DMS153 treated with DMSO at 0.1 percent for 48 hours (cell line): Measurements from ENCODE around the gene CHD1L.
"Not testable (repeated sequence)": the region's sequence is repeated elsewhere in the genome, so short reads cannot be mapped to it uniquely, and the experiment has no call there.

ENCODE experiments used
- DNase-seq: peaks from one replicate; lab custom pipeline; 2025; ENCODE audit not compliant: unreplicated experiment; lab: John Stamatoyannopoulos, UW

The CHD1L gene

GRCh38 chr1:147231032-147231431, 11.5 kb upstream of the CHD1L start:
- not testable (repeated sequence) for DNase-seq

GRCh38 chr1:147233903-147234302, 8.6 kb upstream of the CHD1L start:
- DNase-seq: not testable (repeated sequence)

- no peak for DNase-seq
Observed at GRCh38 chr1:147235822-147236221, 6.7 kb upstream of the CHD1L start.

- no peak for DNase-seq
Observed at GRCh38 chr1:147236448-147236847, 6.0 kb upstream of the CHD1L start.

GRCh38 chr1:147236959-147237791, 5.3 kb upstream of the CHD1L start:
- DNase-seq: no peak

- DNase-seq: peak; percentile 18
Observed at GRCh38 chr1:147238053-147238902, 4.2 kb upstream of the CHD1L start.

- DNase-seq: no peak
Observed at GRCh38 chr1:147238925-147239820, 3.3 kb upstream of the CHD1L start.

GRCh38 chr1:147240131-147240721, 2.3 kb upstream of the CHD1L start:
- DNase-seq: peak; percentile 31

GRCh38 chr1:147241934-147242448, 493 bp upstream of the CHD1L start:
- no peak for DNase-seq

GRCh38 chr1:147243228-147243685, 773 bp downstream of the CHD1L start:
- no peak for DNase-seq

GRCh38 chr1:147243841-147244240, 1.4 kb downstream of the CHD1L start:
- DNase-seq: no peak

GRCh38 chr1:147245129-147245528, 2.6 kb downstream of the CHD1L start:
- DNase-seq: no peak

- DNase-seq: no peak
Observed at GRCh38 chr1:147245586-147246021, 3.1 kb downstream of the CHD1L start.

GRCh38 chr1:147246044-147246690, 3.7 kb downstream of the CHD1L start:
- no peak for DNase-seq

- DNase-seq: no peak
Observed at GRCh38 chr1:147246910-147247655, 4.6 kb downstream of the CHD1L start.

GRCh38 chr1:147247656-147248238, 5.3 kb downstream of the CHD1L start:
- no peak for DNase-seq

GRCh38 chr1:147252540-147252939, 10.1 kb downstream of the CHD1L start:
- DNase-seq: peak; percentile 81

GRCh38 chr1:147260956-147261355, 18.5 kb downstream of the CHD1L start:
- DNase-seq: no peak
